IPS DF 6.9 (cell line): ENCODE results near the gene MIDN.

ENCODE experiments used
- DNase-seq: peaks from one replicate; pipeline ENCODE4 v3.0.0-alpha.2; 2013; ENCODE audit warnings: low read depth, low spot score
- H3K27ac ChIP-seq: one replicate; pipeline ENCODE4 v1.5.1; 2013; ENCODE audit warnings: low read length, control low read depth
- H3K27me3 ChIP-seq: 2 replicates; pipeline ENCODE4 v1.6.1; 2013; ENCODE audit warnings: mild to moderate bottlenecking, low read length; ENCODE audit not compliant: control insufficient read depth, insufficient read depth
- H3K36me3 ChIP-seq: 2 replicates; pipeline ENCODE4 v1.6.1; 2013; ENCODE audit warnings: low read length; ENCODE audit not compliant: control insufficient read depth, insufficient read depth
- H3K4me1 ChIP-seq: 2 replicates; pipeline ENCODE4 v1.6.1; 2013; ENCODE audit warnings: low read length; ENCODE audit not compliant: control insufficient read depth, insufficient read depth
- H3K4me3 ChIP-seq: 2 replicates; pipeline ENCODE4 v1.5.1; 2013; ENCODE audit warnings: mild to moderate bottlenecking, low read length
- H3K9me3 ChIP-seq: 2 replicates; pipeline ENCODE4 v1.6.1; 2013; ENCODE audit warnings: low read length, inconsistent platforms; ENCODE audit not compliant: control insufficient read depth, insufficient read depth
- WGBS: extraction: QIAGEN DNeasy Blood & Tissue Kit; methylation state at CpG from one replicate; pipeline ENCODE4 v1.1.7; 2013; ENCODE audit warnings: mixed read lengths, missing lambda C conversion rate; ENCODE audit not compliant: insufficient read length, insufficient coverage; 5-methylcytosine and 5-hydroxymethylcytosine counted together

The MIDN gene

GRCh38 chr19:1260749-1261537 lies 12.6 kb downstream of the MIDN start:
- no CpG with 5 or more reads among the region's 83 CpGs for WGBS

GRCh38 chr19:1261538-1261797 lies 13.1 kb downstream of the MIDN start:
- H3K36me3 ChIP-seq = peaks cover 6% of the 10 kb centered on the region
- H3K9me3 ChIP-seq = no peaks in the 10 kb centered on the region
- WGBS = no CpG with 5 or more reads among the region's 14 CpGs
- peaks cover 24% of the 10 kb centered on the region for H3K4me1 ChIP-seq
- H3K27ac ChIP-seq = no peak overlapping the region
- peak overlapping the region; percentile 63; the same call in 1 of the 2 replicates for H3K4me3 ChIP-seq
- H3K27me3 ChIP-seq = no peaks in the 10 kb centered on the region
- DNase-seq = no peak

More at GRCh38 chr19:1260749-1261537, 12.6 kb downstream of the MIDN start:
- Histone ChIP-seq H3K4me3 (peak overlapping the region; percentile 63; the same call in 1 of the 2 replicates), H3K36me3 (peaks cover 9% of the 10 kb centered on the region), H3K4me1 (peaks cover 22% of the 10 kb centered on the region), H3K9me3 (no peaks in the 10 kb centered on the region), H3K27ac (no peak overlapping the region), H3K27me3 (no peaks in the 10 kb centered on the region)
- no peak for DNase-seq

GRCh38 chr19:1261798-1262622 lies 13.6 kb downstream of the MIDN start:
- Histone ChIP-seq H3K4me1 (peaks cover 24% of the 10 kb centered on the region), H3K9me3 (no peaks in the 10 kb centered on the region), H3K4me3 (peak overlapping the region; percentile 63; the same call in 1 of the 2 replicates), H3K27ac (no peak overlapping the region), H3K36me3 (peaks cover 1% of the 10 kb centered on the region), H3K27me3 (no peaks in the 10 kb centered on the region)
- DNase-seq = no peak
- WGBS = no CpG with 5 or more reads among the region's 28 CpGs

GRCh38 chr19:1262623-1263123 lies 14.3 kb downstream of the MIDN start:
- Histone ChIP-seq H3K4me1 (peaks cover 26% of the 10 kb centered on the region), H3K4me3 (no peak overlapping the region; the same call in 1 of the 2 replicates), H3K27ac (no peak overlapping the region), H3K27me3 (no peaks in the 10 kb centered on the region), H3K9me3 (no peaks in the 10 kb centered on the region), H3K36me3 (no peaks in the 10 kb centered on the region)
- WGBS = no CpG with 5 or more reads among the region's 21 CpGs
- no peak for DNase-seq

GRCh38 chr19:1263188-1263587 lies 14.8 kb downstream of the MIDN start:
- WGBS = no CpG with 5 or more reads among the region's 5 CpGs
- Histone ChIP-seq H3K27me3 (no peaks in the 10 kb centered on the region), H3K27ac (no peak overlapping the region), H3K4me1 (peaks cover 26% of the 10 kb centered on the region), H3K4me3 (no peak overlapping the region), H3K9me3 (no peaks in the 10 kb centered on the region), H3K36me3 (no peaks in the 10 kb centered on the region)
- no peak for DNase-seq

GRCh38 chr19:1264801-1265614 lies 16.6 kb downstream of the MIDN start:
- no peaks in the 10 kb centered on the region for H3K9me3 ChIP-seq
- peaks cover 26% of the 10 kb centered on the region for H3K4me1 ChIP-seq
- H3K27me3 ChIP-seq = no peaks in the 10 kb centered on the region
- no peak overlapping the region for H3K27ac ChIP-seq
- no peak for DNase-seq
- no CpG with 5 or more reads among the region's 26 CpGs for WGBS
- no peak overlapping the region for H3K4me3 ChIP-seq
- H3K36me3 ChIP-seq = no peaks in the 10 kb centered on the region

GRCh38 chr19:1265615-1266128 lies 17.3 kb downstream of the MIDN start:
- no peaks in the 10 kb centered on the region for H3K27me3 ChIP-seq
- no peaks in the 10 kb centered on the region for H3K36me3 ChIP-seq
- no peaks in the 10 kb centered on the region for H3K9me3 ChIP-seq
- no CpG with 5 or more reads among the region's 28 CpGs for WGBS
- H3K27ac ChIP-seq = no peak overlapping the region
- H3K4me1 ChIP-seq = peaks cover 22% of the 10 kb centered on the region
- H3K4me3 ChIP-seq = peak overlapping the region; percentile 51; the same call in 1 of the 2 replicates
- no peak for DNase-seq

GRCh38 chr19:1266129-1266915 lies 17.9 kb downstream of the MIDN start:
- Histone ChIP-seq H3K4me3 (peak overlapping the region; percentile 51; the same call in 1 of the 2 replicates), H3K4me1 (peaks cover 22% of the 10 kb centered on the region), H3K36me3 (peaks cover 6% of the 10 kb centered on the region; the same call in 1 of the 2 replicates), H3K27me3 (no peaks in the 10 kb centered on the region), H3K27ac (no peak overlapping the region), H3K9me3 (no peaks in the 10 kb centered on the region)
- no peak for DNase-seq
- whole genome bisulfite sequencing = no CpG with 5 or more reads among the region's 84 CpGs

- Histone ChIP-seq H3K4me1 (peaks cover 19% of the 10 kb centered on the region), H3K9me3 (no peaks in the 10 kb centered on the region), H3K36me3 (peaks cover 13% of the 10 kb centered on the region), H3K27me3 (no peaks in the 10 kb centered on the region), H3K4me3 (peak overlapping the region; percentile 51; the same call in 1 of the 2 replicates), H3K27ac (no peak overlapping the region)
- no CpG with 5 or more reads among the region's 59 CpGs for WGBS
- DNase-seq = no peak
Observed at GRCh38 chr19:1266916-1267476, 18.6 kb downstream of the MIDN start.
